Right lobe of liver (tissue), 6 donors: ENCODE results near the gene RAP1A. TPM values are rescaled to one million over a fixed set of nuclear protein-coding genes. Genes with fewer than 3 reads are reported as not detected.

ENCODE experiments used
- ATAC-seq, 4 donors: fragments of 200-7000 bp; cut with Tn5 transposase; one replicate each; pipeline ENCODE4 v1.9.1; 2020; ENCODE audit warnings: mild to moderate bottlenecking in 4 of 4, moderate library complexity in 4 of 4
- DNase-seq, 3 donors: peaks; one replicate each; pipeline ENCODE4 v3.0.0-alpha.2; 2020
- H3K27ac ChIP-seq, 3 donors: fragments of 200-600 bp; one replicate each; pipeline ENCODE4 v1.8.0; 2022
- H3K27me3 ChIP-seq, 2 donors: fragments of 200-600 bp; one replicate each; pipeline ENCODE4 v1.8.0; 2022
- H3K36me3 ChIP-seq, 4 donors: fragments of 200-600 bp; sonication (generic) in 1 of 4; one replicate each; pipeline versions ENCODE4 v1.5.1 to v1.8.0; 2017 to 2022; ENCODE audit warnings: control low read depth in 1 of 4
- H3K4me1 ChIP-seq, 4 donors: fragments of 200-600 bp; sonication (generic) in 1 of 4; one replicate each; pipeline versions ENCODE4 v1.5.1 to v1.8.0; 2017 to 2022; ENCODE audit warnings: control low read depth in 1 of 4
- H3K4me3 ChIP-seq, 3 donors: fragments of 200-600 bp; one replicate each; pipeline ENCODE4 v1.8.0; 2022
- H3K9me3 ChIP-seq, 4 donors: fragments of 200-600 bp; sonication (generic) in 1 of 4; one replicate each; pipeline versions ENCODE4 v1.5.1 to v1.8.0; 2017 to 2022; ENCODE audit warnings: control low read depth in 1 of 4
- POLR2A ChIP-seq: fragments of 450-650 bp; IDR thresholded peaks from one replicate; pipeline ENCODE4 v1.6.1; 2017; ENCODE audit warnings: antibody characterized with exemption, mild to moderate bottlenecking
- WGBS: methylation state at CpG from one replicate; pipeline ENCODE4 v1.1.6; 2018; ENCODE audit warnings: low coverage, low lambda C conversion rate; ENCODE audit not compliant: insufficient coverage; ENCODE audit errors: missing lambda C conversion rate; 5-methylcytosine and 5-hydroxymethylcytosine counted together
- intact Hi-C, 2 donors: fragments of 100-400 bp; cut with DNase I; formaldehyde crosslinking; loops; one replicate each; pipeline versions ENCODE4 v1.11.2 to v1.14.1; 2022
- total RNA-seq, 6 experiments: library from RNA; depleted of rRNA in 2 of 6; stranded (reverse); fragments of >200 nt in 2 of 6; fragmentation: NEBNext Ultra II Directional in 3 of 6; extraction: Animal tissue kit (Norgen Biotek cat#: 25700) in 3 of 6; gene quantifications; one replicate each; pipeline versions ENCODE4 v1.1.0 to v1.2.4, GENCODE V29; 2016 to 2023
- TF ChIP-seq, protein P1 (sequence below), 4 donors: fragments of 200-600 bp in 3 of 4; fragments of 450-650 bp in 1 of 4; IDR thresholded peaks; one replicate each; pipeline versions ENCODE4 v1.5.1 to v1.8.0; 2016 to 2022; ENCODE audit warnings: antibody characterized with exemption in 4 of 4, mild to moderate bottlenecking in 2 of 4
- donor health status: DM: no; HTN: yes; CAD: no.
- donor health status: DM: no; HTN: no; CAD: no.
- donor health status: DM: no; HTN: no; CAD: no.
- donor health status: DM: no; HTN: yes; CAD: no.
- donor health status: DM: no; HTN: yes; CAD: no.

The RAP1A gene
- total RNA-seq, 6 experiments from 2014 or later: 25.9 to 53.8 (median 33.3) TPM

DNA sequence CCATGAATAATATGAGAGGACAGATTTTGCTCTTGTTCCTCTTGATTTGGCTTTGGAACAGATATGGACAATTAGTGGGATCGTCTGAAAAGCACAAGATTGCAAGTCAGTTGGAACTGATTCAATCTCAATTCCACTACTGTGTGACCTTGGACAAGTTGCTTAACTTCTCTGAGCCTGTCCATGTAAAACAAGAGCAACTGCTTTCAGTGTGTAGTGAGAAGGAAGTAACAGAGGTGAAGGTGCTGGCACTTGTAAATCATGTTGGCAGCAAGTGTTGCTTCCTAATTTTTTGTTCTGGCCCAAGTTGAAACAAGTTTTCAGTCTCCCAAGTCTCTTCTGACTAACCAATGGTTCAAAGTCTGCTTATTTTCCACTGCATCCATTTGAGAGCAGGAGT, 104.3 kb downstream of the RAP1A start:
- WGBS: 25% methylated on average over 1 of the region's 1 CpG
- Histone ChIP-seq H3K27ac (no peak overlapping the region), H3K4me1 (no peaks in the 10 kb centered on the region), H3K9me3 (no peaks in the 10 kb centered on the region), H3K4me3 (no peak overlapping the region), H3K36me3 (no peaks in the 10 kb centered on the region), H3K27me3 (no peaks in the 10 kb centered on the region)
- ATAC-seq (no peak), DNase-seq (no peak)
- TF ChIP-seq, protein P1, sequence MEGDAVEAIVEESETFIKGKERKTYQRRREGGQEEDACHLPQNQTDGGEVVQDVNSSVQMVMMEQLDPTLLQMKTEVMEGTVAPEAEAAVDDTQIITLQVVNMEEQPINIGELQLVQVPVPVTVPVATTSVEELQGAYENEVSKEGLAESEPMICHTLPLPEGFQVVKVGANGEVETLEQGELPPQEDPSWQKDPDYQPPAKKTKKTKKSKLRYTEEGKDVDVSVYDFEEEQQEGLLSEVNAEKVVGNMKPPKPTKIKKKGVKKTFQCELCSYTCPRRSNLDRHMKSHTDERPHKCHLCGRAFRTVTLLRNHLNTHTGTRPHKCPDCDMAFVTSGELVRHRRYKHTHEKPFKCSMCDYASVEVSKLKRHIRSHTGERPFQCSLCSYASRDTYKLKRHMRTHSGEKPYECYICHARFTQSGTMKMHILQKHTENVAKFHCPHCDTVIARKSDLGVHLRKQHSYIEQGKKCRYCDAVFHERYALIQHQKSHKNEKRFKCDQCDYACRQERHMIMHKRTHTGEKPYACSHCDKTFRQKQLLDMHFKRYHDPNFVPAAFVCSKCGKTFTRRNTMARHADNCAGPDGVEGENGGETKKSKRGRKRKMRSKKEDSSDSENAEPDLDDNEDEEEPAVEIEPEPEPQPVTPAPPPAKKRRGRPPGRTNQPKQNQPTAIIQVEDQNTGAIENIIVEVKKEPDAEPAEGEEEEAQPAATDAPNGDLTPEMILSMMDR (IDR thresholded peaks at IDR 0.05): no peak
- TF ChIP-seq POLR2A: no peak
- intact Hi-C loops: no loop called here

DNA sequence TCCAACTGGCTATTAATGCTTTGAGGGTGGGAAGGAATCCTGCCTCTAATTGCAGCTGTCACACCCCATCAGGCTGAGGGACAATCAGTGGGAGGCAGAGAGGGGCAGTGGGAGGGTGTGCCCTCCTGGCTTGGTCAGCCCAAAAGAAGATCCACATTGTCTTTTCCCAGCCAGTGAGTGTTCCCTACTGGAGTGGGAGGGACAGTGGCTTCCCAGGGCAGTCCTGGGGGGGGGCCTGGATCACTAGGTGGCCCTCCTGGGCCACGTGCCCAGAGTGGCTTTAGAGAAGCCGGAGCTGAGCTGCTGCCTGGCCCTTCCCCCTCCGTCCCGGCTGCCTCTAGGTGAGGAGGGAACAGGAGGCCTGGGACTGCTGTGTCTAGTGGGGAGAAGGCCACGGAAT, 105.6 kb downstream of the RAP1A start:
- H3K36me3 ChIP-seq: no peaks in the 10 kb centered on the region
- TF ChIP-seq POLR2A: no peak
- TF ChIP-seq, protein P1 (IDR thresholded peaks at IDR 0.05): no peak
- no peak overlapping the region for H3K4me3 ChIP-seq
- H3K27ac ChIP-seq: no peak overlapping the region
- intact Hi-C loops: no loop called here
- DNase-seq (no peak), ATAC-seq (peak in 3 of 4 donors; percentile 26 to 43 (median 35))
- H3K9me3 ChIP-seq: no peaks in the 10 kb centered on the region
- no peaks in the 10 kb centered on the region for H3K4me1 ChIP-seq
- 62% methylated on average over 3 of the region's 5 CpGs for WGBS
- no peaks in the 10 kb centered on the region for H3K27me3 ChIP-seq

DNA sequence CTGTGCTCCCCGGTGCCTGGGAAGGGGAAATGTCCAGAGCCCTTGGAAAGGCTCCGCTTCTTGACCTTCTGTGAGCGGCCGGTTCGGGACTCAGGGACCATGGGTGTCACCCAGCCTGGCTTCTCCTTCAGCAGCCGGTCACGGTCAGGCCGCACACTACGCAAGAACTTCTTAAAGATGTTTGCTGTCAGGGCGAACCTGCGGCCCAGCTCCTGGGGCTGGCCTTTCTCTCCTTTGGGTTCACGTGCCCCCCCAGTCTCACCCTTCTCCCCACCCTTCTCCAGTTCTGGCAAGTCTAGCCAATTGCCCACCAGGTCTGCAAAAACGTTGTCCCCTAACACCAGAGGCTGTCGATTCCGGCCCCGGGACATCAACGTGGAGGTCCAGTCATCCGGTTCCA, 107.5 kb downstream of the RAP1A start:
- no peak overlapping the region for H3K27ac ChIP-seq
- TF ChIP-seq, protein P1 (IDR thresholded peaks at IDR 0.05): no peak
- TF ChIP-seq POLR2A: no peak
- no CpG with 5 or more reads among the region's 18 CpGs for WGBS
- H3K36me3 ChIP-seq: no peaks in the 10 kb centered on the region
- no peaks in the 10 kb centered on the region for H3K4me1 ChIP-seq
- H3K9me3 ChIP-seq: no peaks in the 10 kb centered on the region
- DNase-seq (no peak), ATAC-seq (no peak)
- no peak overlapping the region for H3K4me3 ChIP-seq
- intact Hi-C loops: no loop called here
- H3K27me3 ChIP-seq: no peaks in the 10 kb centered on the region

DNA sequence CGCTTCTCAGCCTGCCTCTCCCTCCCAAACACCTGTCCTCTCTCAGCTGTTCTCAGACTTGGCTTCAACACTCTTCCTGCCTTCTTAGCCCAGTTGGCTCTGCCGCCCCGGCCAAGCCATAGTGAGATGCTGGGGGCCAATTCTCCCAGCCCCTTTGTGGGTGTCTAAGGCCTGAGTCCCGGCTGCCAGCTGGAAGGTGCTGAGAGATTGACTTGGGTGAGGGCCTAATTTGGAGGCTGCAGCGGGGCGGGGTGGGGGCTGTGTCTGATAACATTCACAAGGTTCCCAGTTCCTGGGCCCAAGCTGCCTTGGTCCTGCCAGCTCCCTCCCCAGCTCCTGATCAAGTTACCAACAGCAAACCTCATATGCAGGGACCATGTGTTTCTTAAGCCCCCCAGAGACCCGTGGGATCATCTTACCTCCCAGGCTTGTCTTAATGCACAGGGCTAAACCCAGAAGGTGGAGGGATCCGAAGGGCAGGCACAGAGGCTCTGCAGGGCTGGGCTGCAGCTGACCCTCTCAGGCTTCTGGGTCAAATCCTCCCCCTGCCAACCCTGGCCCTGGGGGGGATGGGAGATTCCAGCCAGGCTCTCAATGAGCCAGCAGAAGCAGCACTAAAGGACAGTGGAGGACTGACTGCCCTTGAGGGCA, 109.8 kb downstream of the RAP1A start:
- Histone ChIP-seq H3K27ac (no peak overlapping the region), H3K4me1 (no peaks in the 10 kb centered on the region), H3K27me3 (no peaks in the 10 kb centered on the region), H3K36me3 (no peaks in the 10 kb centered on the region), H3K4me3 (no peak overlapping the region), H3K9me3 (no peaks in the 10 kb centered on the region)
- no peak for TF ChIP-seq POLR2A
- TF ChIP-seq, protein P1 (IDR thresholded peaks at IDR 0.05): no peak
- intact Hi-C loops: no loop called here
- peak in 1 of 3 donors; percentile 28 for DNase-seq
- WGBS: no CpG with 5 or more reads among the region's 8 CpGs
- ATAC-seq: no peak
